A549 (cell line): ENCODE measurements around the gene TFAP2B. TPM values are rescaled to one million over a fixed set of nuclear protein-coding genes. Genes with fewer than 3 reads are reported as not detected.

Source experiments
- ATAC-seq, 2 experiments: fragments of 200-7000 bp in 1 of 2; fragments of >200 bp in 1 of 2; cut with Nextera tagmentation in 1 of 2; cut with Tn5 transposase in 1 of 2; 3 replicates each; pipeline versions ENCODE4 v1.8.0 to v1.9.1; 2018 to 2020; ENCODE audit warnings: mild to moderate bottlenecking in 1 of 2, moderate library complexity in 1 of 2
- CTCF ChIA-PET: fragments of 300-600 bp; sonication (Branson Sonifier 250); formaldehyde crosslinking; extraction: SDS; loops from one replicate; lab custom pipeline; 2021; ENCODE audit warnings: antibody characterized with exemption, inconsistent platforms; lab: Yijun Ruan, JAX
- POLR2A ChIA-PET: fragments of 350-600 bp; formaldehyde crosslinking; extraction: SDS; loops from one replicate; lab custom pipeline; 2021; ENCODE audit warnings: antibody characterized with exemption, inconsistent platforms; lab: Yijun Ruan, JAX
- DNase-seq, 2 experiments: peaks; one replicate each; pipeline versions ENCODE4 v3.0.0 to v3.0.0-alpha.2; 2011 to 2016; ENCODE audit warnings: low read depth in 1 of 2, low spot score in 1 of 2
- FAIRE-seq: peaks from 2 replicates; lab custom pipeline; 2011; peaks lifted over from hg19 to GRCh38; lab: Jason Lieb, UNC
- H3K27ac ChIP-seq, 2 experiments: fragments of >200 bp; sonication (Bioruptor Twin); formaldehyde crosslinking; 3 replicates each; pipeline ENCODE4 v1.5.1; 2016 to 2017
- H3K4me1 ChIP-seq: fragments of >200 bp; sonication (Bioruptor Twin); formaldehyde crosslinking; 3 replicates; pipeline ENCODE4 v1.6.1; 2016
- H3K4me2 ChIP-seq: fragments of >200 bp; sonication (Bioruptor Twin); formaldehyde crosslinking; 3 replicates; pipeline ENCODE4 v1.6.1; 2016
- H3K4me3 ChIP-seq: fragments of >200 bp; sonication (Bioruptor Twin); formaldehyde crosslinking; 3 replicates; pipeline ENCODE4 v1.5.1; 2016
- H3K9me3 ChIP-seq: fragments of >200 bp; sonication (Bioruptor Twin); formaldehyde crosslinking; 3 replicates; pipeline ENCODE4 v1.6.1; 2016
- BCL3 ChIP-seq: fragments of >200 bp; sonication (Bioruptor Twin); formaldehyde crosslinking; IDR thresholded peaks from 3 replicates; pipeline ENCODE4 v1.6.1; 2016
- CBX2 ChIP-seq: fragments of 200-600 bp; sonication (generic); IDR thresholded peaks from 2 replicates; pipeline ENCODE4 v1.6.1; 2016; ENCODE audit warnings: low read depth, mild to moderate bottlenecking, borderline replicate concordance
- EHMT2 ChIP-seq: fragments of 200-600 bp; sonication (generic); IDR thresholded peaks from 2 replicates; pipeline ENCODE4 v1.6.1; 2016; ENCODE audit warnings: antibody characterized with exemption, low read depth, mild to moderate bottlenecking, moderate library complexity
- ELK1 ChIP-seq: fragments of 150-350 bp; IDR thresholded peaks from 2 replicates; pipeline ENCODE4 v1.6.1; 2014; ENCODE audit warnings: low read depth, mild to moderate bottlenecking, low read length
- ESRRA ChIP-seq: fragments of 150-350 bp; IDR thresholded peaks from 2 replicates; pipeline ENCODE4 v1.6.1; 2014; ENCODE audit warnings: mild to moderate bottlenecking, low read length, borderline replicate concordance
- FOSB ChIP-seq: fragments of 250-450 bp; sonication (Bioruptor Pico); IDR thresholded peaks from 2 replicates; pipeline ENCODE4 v1.5.0; 2020; ENCODE audit warnings: mild to moderate bottlenecking, moderate library complexity
- GATA3 ChIP-seq: IDR thresholded peaks from 2 replicates; pipeline ENCODE4 v1.6.1; 2012; ENCODE audit warnings: borderline replicate concordance
- HDAC2 ChIP-seq: fragments of 200-600 bp; sonication (generic); IDR thresholded peaks from 2 replicates; pipeline ENCODE4 v1.6.1; 2016
- HEYL ChIP-seq: fragments of 250-450 bp; sonication (Bioruptor Pico); IDR thresholded peaks from 2 replicates; pipeline ENCODE4 v1.8.0; 2021; ENCODE audit warnings: mild to moderate bottlenecking, moderate library complexity
- HOXA7 ChIP-seq: fragments of 250-450 bp; sonication (Bioruptor Pico); IDR thresholded peaks from 2 replicates; pipeline ENCODE4 v1.5.0; 2020; ENCODE audit warnings: mild to moderate bottlenecking, moderate library complexity
- JUNB ChIP-seq: fragments of >200 bp; sonication (Bioruptor Twin); formaldehyde crosslinking; IDR thresholded peaks from 2 replicates; pipeline ENCODE4 v1.6.1; 2016
- KDM5A ChIP-seq: fragments of 200-600 bp; sonication (generic); IDR thresholded peaks from 2 replicates; pipeline ENCODE4 v1.6.1; 2016; ENCODE audit warnings: antibody characterized with exemption, mild to moderate bottlenecking
- MAFK ChIP-seq: fragments of 450-650 bp; IDR thresholded peaks from 2 replicates; pipeline ENCODE4 v1.6.1; 2014; ENCODE audit not compliant: partially characterized antibody
- MAX ChIP-seq: IDR thresholded peaks from 2 replicates; pipeline ENCODE4 v1.6.1; 2012
- MAZ ChIP-seq: fragments of 150-350 bp; IDR thresholded peaks from 2 replicates; pipeline ENCODE4 v1.6.1; 2014; ENCODE audit warnings: antibody characterized with exemption, low read depth, low read length, borderline replicate concordance
- MYC ChIP-seq: IDR thresholded peaks from 2 replicates; pipeline ENCODE4 v1.6.1; 2012; ENCODE audit warnings: mild to moderate bottlenecking, inconsistent platforms, low read length, improper control_type of control experiment, borderline replicate concordance
- NFE2L2 ChIP-seq: fragments of 150-350 bp; conservative IDR thresholded peaks from 2 replicates; pipeline ENCODE4 v1.6.1; 2014; ENCODE audit warnings: low read length
- NPAS2 ChIP-seq: fragments of 250-450 bp; sonication (Bioruptor Pico); IDR thresholded peaks from 2 replicates; pipeline ENCODE4 v1.8.0; 2022; ENCODE audit warnings: mild to moderate bottlenecking, moderate library complexity, borderline replicate concordance
- NR3C1 ChIP-seq: fragments of >200 bp; sonication (Bioruptor Twin); formaldehyde crosslinking; IDR thresholded peaks from 3 replicates; pipeline ENCODE4 v1.6.1; 2017
- PHF8 ChIP-seq: fragments of 200-600 bp; sonication (generic); IDR thresholded peaks from 2 replicates; pipeline ENCODE4 v1.6.1; 2016; ENCODE audit warnings: low read depth, mild to moderate bottlenecking, antibody characterized with exemption, moderate library complexity, borderline replicate concordance
- RAD21 ChIP-seq, 2 experiments: fragments of >200 bp in 1 of 2; sonication (Bioruptor Twin) in 1 of 2; formaldehyde crosslinking in 1 of 2; IDR thresholded peaks in 1 of 2; conservative IDR thresholded peaks in 1 of 2; 2 replicates in 1 of 2; 3 replicates in 1 of 2; pipeline ENCODE4 v1.6.1; 2012 to 2018; ENCODE audit warnings: inconsistent platforms in 1 of 2
- RARB ChIP-seq: fragments of 250-450 bp; sonication (Bioruptor Pico); IDR thresholded peaks from 2 replicates; pipeline ENCODE4 v1.8.0; 2021; ENCODE audit warnings: mild to moderate bottlenecking, moderate library complexity
- RCOR1 ChIP-seq: fragments of 150-350 bp; IDR thresholded peaks from 2 replicates; pipeline ENCODE4 v1.6.1; 2014; ENCODE audit warnings: antibody characterized with exemption, low read length, low read depth
- REST ChIP-seq: fragments of 200-600 bp; sonication (generic); IDR thresholded peaks from 2 replicates; pipeline ENCODE4 v1.6.1; 2016; ENCODE audit warnings: antibody characterized with exemption, mild to moderate bottlenecking, moderate library complexity
- RFX5 ChIP-seq: fragments of 450-650 bp; IDR thresholded peaks from 2 replicates; pipeline ENCODE4 v1.7.1; 2014; ENCODE audit warnings: antibody characterized with exemption, mild to moderate bottlenecking, moderate library complexity
- RNF2 ChIP-seq: fragments of 200-600 bp; sonication (generic); IDR thresholded peaks from 2 replicates; pipeline ENCODE4 v1.6.1; 2016; ENCODE audit warnings: low read depth, mild to moderate bottlenecking, antibody characterized with exemption, moderate library complexity, borderline replicate concordance
- SREBF2 ChIP-seq: fragments of 450-650 bp; IDR thresholded peaks from 2 replicates; pipeline ENCODE4 v1.6.1; 2014; ENCODE audit warnings: mild to moderate bottlenecking, moderate library complexity
- TFCP2L1 ChIP-seq: fragments of 250-450 bp; sonication (Bioruptor Pico); IDR thresholded peaks from 2 replicates; pipeline ENCODE4 v1.5.0; 2021; ENCODE audit warnings: mild to moderate bottlenecking
- TP53 ChIP-seq: fragments of 250-450 bp; sonication (Bioruptor Pico); IDR thresholded peaks from 2 replicates; pipeline ENCODE4 v1.5.0; 2021; ENCODE audit warnings: mild to moderate bottlenecking, moderate library complexity
- USF2 ChIP-seq: fragments of 450-650 bp; IDR thresholded peaks from 2 replicates; pipeline ENCODE4 v1.6.1; 2014; ENCODE audit warnings: antibody characterized with exemption
- ZC3H11A ChIP-seq: fragments of 450-650 bp; IDR thresholded peaks from 2 replicates; pipeline ENCODE4 v1.6.1; 2014; ENCODE audit warnings: antibody characterized with exemption, mild to moderate bottlenecking
- ZFP36 ChIP-seq: fragments of 450-650 bp; IDR thresholded peaks from 2 replicates; pipeline ENCODE4 v1.6.1; 2014; ENCODE audit warnings: borderline replicate concordance; ENCODE audit not compliant: partially characterized antibody
- ZSCAN20 ChIP-seq: fragments of 250-450 bp; sonication (Bioruptor Pico); IDR thresholded peaks from 2 replicates; pipeline ENCODE4 v1.8.0; 2022; ENCODE audit warnings: mild to moderate bottlenecking, moderate library complexity
- WGBS: methylation state at CpG from one replicate; pipeline ENCODE4 v1.1.6; 2017; ENCODE audit errors: missing lambda C conversion rate; 5-methylcytosine and 5-hydroxymethylcytosine counted together
- polyA plus RNA-seq, 4 experiments: library from polyadenylated mRNA; depleted of rRNA in 3 of 4; stranded (reverse); fragments of >200 nt; fragmentation: RNase III in 1 of 4; extraction: RNeasy Plus Mini Kit Qiagen cat#74134 plus additional on column Dnase treatment in 1 of 4; gene quantifications; 2 replicates in 3 of 4; 3 replicates in 1 of 4; pipeline ENCODE4 v1.2.3, GENCODE V29; 2011 to 2017

The TFAP2B gene
- polyA plus RNA-seq, 2 of the 4 experiments (the other 2 are of a cell fraction): not detected

- no peak for DNase-seq
- Histone ChIP-seq H3K4me1 (no peaks in the 10 kb centered on the region), H3K4me2 (no peak overlapping the region), H3K27ac (no peak overlapping the region), H3K4me3 (no peak overlapping the region), H3K9me3 (no peaks in the 10 kb centered on the region)
- CTCF ChIA-PET: interaction anchor here (0.8 kb wide), 1 partner anchor 228 kb away, joined by 3 read pairs; no protein-coding TSS in a partner anchor
- no peak for TF ChIP-seq REST
- no peak for TF ChIP-seq RNF2
- TF ChIP-seq ZC3H11A: no peak
- no peak for TF ChIP-seq HDAC2
- TF ChIP-seq ZFP36: no peak
- no peak for TF ChIP-seq GATA3
- no peak for TF ChIP-seq EHMT2
- no peak for TF ChIP-seq HEYL (CRISPR knock-in tag)
- no peak for TF ChIP-seq HOXA7
- no peak for TF ChIP-seq NR3C1
- no peak for TF ChIP-seq USF2
- TF ChIP-seq ELK1: no peak
- TF ChIP-seq NFE2L2: no peak
- no peak for TF ChIP-seq MAFK
- no peak for TF ChIP-seq JUNB
- no peak for TF ChIP-seq TP53 (CRISPR knock-in tag)
- no peak for TF ChIP-seq CBX2
- no peak for TF ChIP-seq NPAS2 (CRISPR knock-in tag)
- no peak for TF ChIP-seq RAD21 (conservative IDR thresholded peaks at IDR 0.05 in 1 of 2, IDR thresholded peaks at IDR 0.05 in 1 of 2)
- FAIRE-seq: no peak
- no peak for ATAC-seq
- POLR2A ChIA-PET: no interaction called here
- 11% methylated on average over 5 of the region's 5 CpGs for WGBS
Measured at GRCh38 chr6:50820869-50821264, 2.2 kb downstream of the TFAP2B start.

- no peaks in the 10 kb centered on the region for H3K9me3 ChIP-seq
- ChIA-PET POLR2A (no interaction called here), CTCF (no interaction called here)
- no peak overlapping the region for H3K4me3 ChIP-seq
- DNase-seq (no peak), ATAC-seq (no peak), FAIRE-seq (no peak)
- no peak overlapping the region for H3K4me2 ChIP-seq
- H3K4me1 ChIP-seq: no peaks in the 10 kb centered on the region
- 32% methylated on average over 20 of the region's 20 CpGs for WGBS
- no peak overlapping the region for H3K27ac ChIP-seq
- TF ChIP-seq RARB (CRISPR knock-in tag) (no peak), NR3C1 (no peak), RNF2 (no peak), FOSB (no peak), MAX (no peak), ESRRA (no peak), RCOR1 (no peak), SREBF2 (no peak), MYC (no peak), NPAS2 (CRISPR knock-in tag) (no peak), ZSCAN20 (CRISPR knock-in tag) (no peak), KDM5A (no peak), PHF8 (no peak), MAZ (no peak), TFCP2L1 (CRISPR knock-in tag) (no peak), RFX5 (no peak), BCL3 (no peak)
Measured at GRCh38 chr6:50821441-50822077, 2.9 kb downstream of the TFAP2B start.
